DND-41 (cell line): ENCODE results near the gene LPIN1.

Source experiments
- ATAC-seq: fragments of 200-7000 bp; cut with Tn5 transposase; 3 replicates; pipeline ENCODE4 v1.9.1; 2021; ENCODE audit warnings: low read depth; ENCODE audit not compliant: insufficient read depth
- DNase-seq: peaks from one replicate; pipeline ENCODE4 v3.0.0-alpha.2; 2020
- H2AFZ ChIP-seq: 2 replicates; pipeline ENCODE4 v1.6.0; 2012; ENCODE audit warnings: low read depth, low read length
- H3K27ac ChIP-seq: 2 replicates; pipeline ENCODE4 v1.5.1; 2012; ENCODE audit warnings: low read length, inconsistent platforms
- H3K27me3 ChIP-seq: fragments of 200-600 bp; sonication (generic); 2 replicates; pipeline ENCODE4 v1.6.0; 2012; ENCODE audit warnings: low read length, mild to moderate bottlenecking, inconsistent platforms; ENCODE audit not compliant: insufficient read depth, poor library complexity
- H3K36me3 ChIP-seq: 2 replicates; pipeline ENCODE4 v1.5.1; 2012; ENCODE audit warnings: low read length, inconsistent platforms; ENCODE audit not compliant: insufficient read depth
- H3K4me1 ChIP-seq: 2 replicates; pipeline ENCODE4 v1.5.1; 2012; ENCODE audit warnings: mild to moderate bottlenecking, low read length; ENCODE audit not compliant: insufficient read depth
- H3K4me2 ChIP-seq: 2 replicates; pipeline ENCODE4 v1.6.0; 2012; ENCODE audit warnings: mild to moderate bottlenecking, moderate library complexity, low read length, inconsistent platforms; ENCODE audit not compliant: insufficient read depth
- H3K4me3 ChIP-seq, 2 experiments: fragments of 200-600 bp in 1 of 2; shearing (Covaris generic) in 1 of 2; 2 replicates each; pipeline ENCODE4 v1.5.1; 2012 to 2016; ENCODE audit warnings: inconsistent platforms in 2 of 2, low read length in 2 of 2, mild to moderate bottlenecking in 2 of 2, low read depth in 1 of 2, moderate library complexity in 1 of 2
- H3K79me2 ChIP-seq: 2 replicates; pipeline ENCODE4 v1.6.0; 2012; ENCODE audit warnings: low read length, inconsistent platforms; ENCODE audit not compliant: insufficient read depth
- H3K9ac ChIP-seq: 2 replicates; pipeline ENCODE4 v1.6.0; 2012; ENCODE audit warnings: low read depth, mild to moderate bottlenecking, inconsistent platforms, low read length, moderate library complexity
- H3K9me3 ChIP-seq: 2 replicates; pipeline ENCODE4 v1.5.1; 2012; ENCODE audit warnings: low read length, moderate library complexity, mild to moderate bottlenecking, inconsistent platforms; ENCODE audit not compliant: insufficient read depth, severe bottlenecking
- H4K20me1 ChIP-seq: 2 replicates; pipeline ENCODE4 v1.6.0; 2012; ENCODE audit warnings: low read length; ENCODE audit not compliant: insufficient read depth
- EZH2 ChIP-seq: IDR thresholded peaks from 3 replicates; pipeline ENCODE4 v1.6.1; 2012; ENCODE audit warnings: borderline replicate concordance, low read depth, mild to moderate bottlenecking, moderate library complexity, low read length, inconsistent platforms; ENCODE audit not compliant: severe bottlenecking
- TF ChIP-seq, protein P1 (sequence below): IDR thresholded peaks from 2 replicates; pipeline ENCODE4 v1.5.1; 2012; ENCODE audit warnings: borderline replicate concordance, low read length, moderate library complexity, mild to moderate bottlenecking; ENCODE audit not compliant: poor library complexity, severe bottlenecking; ENCODE audit errors: extremely low read depth

Gene LPIN1

DNA sequence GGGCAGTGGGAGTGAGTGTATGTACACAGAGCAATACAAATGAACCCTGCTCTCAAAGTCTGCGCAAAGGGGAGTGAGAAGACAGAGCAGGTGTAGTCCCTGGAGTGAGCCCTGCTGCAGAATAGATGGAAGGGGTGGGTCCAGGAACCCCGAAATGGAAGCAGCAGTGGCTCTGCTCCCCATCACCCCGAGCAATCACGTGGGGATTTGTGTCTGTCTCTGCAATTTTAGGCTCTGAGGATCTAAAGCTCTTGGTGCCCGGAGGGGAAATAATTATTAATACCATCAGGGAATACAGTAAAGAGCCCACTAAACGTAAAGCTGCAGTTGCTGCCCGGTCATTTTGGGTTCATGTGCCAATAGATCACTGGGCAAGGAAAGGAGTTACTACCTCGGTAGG is 118.3 kb downstream of the LPIN1 start:
- H3K9ac ChIP-seq = no peak overlapping the region
- H3K79me2 ChIP-seq = no peaks in the 10 kb centered on the region
- H2AFZ ChIP-seq = no peak overlapping the region
- H3K4me2 ChIP-seq = no peak overlapping the region
- DNase-seq = no peak
- H3K4me3 ChIP-seq = no peak overlapping the region
- no peak for ATAC-seq
- no peaks in the 10 kb centered on the region for H3K36me3 ChIP-seq
- TF ChIP-seq EZH2 = no peak
- TF ChIP-seq, protein P1, sequence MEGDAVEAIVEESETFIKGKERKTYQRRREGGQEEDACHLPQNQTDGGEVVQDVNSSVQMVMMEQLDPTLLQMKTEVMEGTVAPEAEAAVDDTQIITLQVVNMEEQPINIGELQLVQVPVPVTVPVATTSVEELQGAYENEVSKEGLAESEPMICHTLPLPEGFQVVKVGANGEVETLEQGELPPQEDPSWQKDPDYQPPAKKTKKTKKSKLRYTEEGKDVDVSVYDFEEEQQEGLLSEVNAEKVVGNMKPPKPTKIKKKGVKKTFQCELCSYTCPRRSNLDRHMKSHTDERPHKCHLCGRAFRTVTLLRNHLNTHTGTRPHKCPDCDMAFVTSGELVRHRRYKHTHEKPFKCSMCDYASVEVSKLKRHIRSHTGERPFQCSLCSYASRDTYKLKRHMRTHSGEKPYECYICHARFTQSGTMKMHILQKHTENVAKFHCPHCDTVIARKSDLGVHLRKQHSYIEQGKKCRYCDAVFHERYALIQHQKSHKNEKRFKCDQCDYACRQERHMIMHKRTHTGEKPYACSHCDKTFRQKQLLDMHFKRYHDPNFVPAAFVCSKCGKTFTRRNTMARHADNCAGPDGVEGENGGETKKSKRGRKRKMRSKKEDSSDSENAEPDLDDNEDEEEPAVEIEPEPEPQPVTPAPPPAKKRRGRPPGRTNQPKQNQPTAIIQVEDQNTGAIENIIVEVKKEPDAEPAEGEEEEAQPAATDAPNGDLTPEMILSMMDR = no peak
- no peak overlapping the region for H3K27ac ChIP-seq
- peaks cover 8% of the 10 kb centered on the region for H3K4me1 ChIP-seq
- H4K20me1 ChIP-seq = no peaks in the 10 kb centered on the region
- peaks cover 7% of the 10 kb centered on the region for H3K9me3 ChIP-seq
- H3K27me3 ChIP-seq = no peaks in the 10 kb centered on the region

DNA sequence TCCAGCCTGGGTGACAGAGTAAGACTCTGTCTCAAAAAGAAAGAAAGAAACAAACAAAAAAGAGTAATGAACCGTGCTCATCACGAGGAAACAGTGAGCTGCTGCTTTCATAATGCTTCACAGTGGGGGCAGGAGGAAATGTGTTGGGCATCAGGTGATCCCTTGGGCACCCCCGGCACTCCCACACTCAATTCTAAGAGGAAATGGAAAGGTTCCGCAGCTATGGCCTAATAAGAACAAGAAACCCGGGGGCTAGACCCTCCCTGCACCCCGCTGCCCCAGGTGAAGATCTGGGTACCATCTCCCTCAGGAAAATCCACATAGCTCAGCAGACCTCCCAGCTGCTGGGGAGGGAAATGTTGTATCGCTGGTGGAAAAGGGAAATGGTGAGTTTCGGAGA is 118.9 kb downstream of the LPIN1 start:
- H3K9ac ChIP-seq = no peak overlapping the region
- TF ChIP-seq, protein P1 = no peak
- TF ChIP-seq EZH2 = no peak
- H3K27ac ChIP-seq = no peak overlapping the region
- H3K4me1 ChIP-seq = peaks cover 8% of the 10 kb centered on the region
- no peak overlapping the region for H3K4me2 ChIP-seq
- DNase-seq = no peak
- H3K4me3 ChIP-seq = no peak overlapping the region
- no peak for ATAC-seq
- no peaks in the 10 kb centered on the region for H3K36me3 ChIP-seq
- H3K27me3 ChIP-seq = no peaks in the 10 kb centered on the region
- H4K20me1 ChIP-seq = no peaks in the 10 kb centered on the region
- peaks cover under 1% of the 10 kb centered on the region for H3K9me3 ChIP-seq
- no peaks in the 10 kb centered on the region for H3K79me2 ChIP-seq
- H2AFZ ChIP-seq = no peak overlapping the region

DNA sequence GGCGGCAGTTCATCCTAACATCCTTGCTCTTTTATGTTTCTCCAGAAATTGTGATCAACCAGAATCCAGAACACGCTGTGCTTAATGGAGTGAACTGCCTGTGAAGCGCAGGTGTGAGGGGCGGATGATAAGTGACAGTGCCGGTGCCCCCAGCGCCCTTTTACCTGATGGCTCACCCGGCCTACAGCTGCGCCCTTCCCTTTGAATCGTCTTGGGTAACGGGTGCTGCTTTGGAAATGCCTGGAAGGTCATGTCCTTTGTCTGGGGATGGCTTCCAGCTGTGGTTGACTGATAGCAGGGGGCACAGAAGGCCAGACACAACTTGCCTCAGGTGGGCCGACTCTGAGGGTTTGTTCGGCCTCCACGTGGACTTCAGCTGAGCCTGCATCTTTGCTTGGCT is 119.4 kb downstream of the LPIN1 start:
- ATAC-seq = no peak
- Histone ChIP-seq H2AFZ (no peak overlapping the region), H3K79me2 (no peaks in the 10 kb centered on the region), H3K4me3 (no peak overlapping the region), H3K9me3 (no peaks in the 10 kb centered on the region), H3K27ac (no peak overlapping the region), H3K27me3 (no peaks in the 10 kb centered on the region), H3K4me2 (no peak overlapping the region), H4K20me1 (no peaks in the 10 kb centered on the region), H3K4me1 (peaks cover 8% of the 10 kb centered on the region), H3K9ac (no peak overlapping the region), H3K36me3 (no peaks in the 10 kb centered on the region)
- no peak for TF ChIP-seq EZH2
- TF ChIP-seq, protein P1 = no peak
- no peak for DNase-seq
